K562 (cell line): ENCODE measurements around the gene TCAP. TPM values are rescaled to one million over a fixed set of nuclear protein-coding genes. Genes with fewer than 3 reads are reported as not detected.

Source experiments
- ATAC-seq: fragments of 200-7000 bp; cut with Tn5 transposase; 3 replicates; pipeline ENCODE4 v1.9.1; 2020; ENCODE audit warnings: moderate library complexity
- BruUV-seq: library from RNA; stranded (reverse); fragments of 400-500 nt; replicated peaks from 2 replicates; lab custom pipeline; 2021; lab: Mats Ljungman, UMichigan
- CTCF ChIA-PET: fragments of 300-600 bp; formaldehyde crosslinking; extraction: SDS; loops from one replicate; lab custom pipeline; 2021; ENCODE audit warnings: low intra/inter-chr PET ratio; lab: Yijun Ruan, JAX
- POLR2A ChIA-PET: fragments of 300-600, 350-650 bp; sonication (Branson Sonifier 250); formaldehyde crosslinking; extraction: SDS; loops from one replicate; lab custom pipeline; 2021; ENCODE audit warnings: antibody characterized with exemption, inconsistent platforms; lab: Yijun Ruan, JAX
- DNase-seq, 4 experiments: peaks; one replicate each; pipeline versions ENCODE4 v3.0.0 to v3.0.0-alpha.2; 2011 to 2018; ENCODE audit warnings: low spot score in 3 of 4, mixed read lengths in 3 of 4; ENCODE audit errors: extremely low read depth in 1 of 4
- FAIRE-seq: peaks from 2 replicates; lab custom pipeline; 2011; peaks lifted over from hg19 to GRCh38; lab: Jason Lieb, UNC
- H2AFZ ChIP-seq: 2 replicates; pipeline ENCODE4 v1.6.0; 2011; ENCODE audit warnings: low read depth, low read length, control low read depth, inconsistent platforms
- H3K27ac ChIP-seq: fragments of 200-600 bp; 3 replicates; pipeline ENCODE4 v1.8.0; 2011; ENCODE audit warnings: low read depth, mild to moderate bottlenecking, control low read depth, inconsistent platforms, low read length, moderate library complexity, mixed read lengths; ENCODE audit errors: extremely low read depth
- H3K27me3 ChIP-seq, 2 experiments: fragments of 300-600 bp in 1 of 2; 2 replicates in 1 of 2; 3 replicates in 1 of 2; pipeline versions ENCODE4 v1.6.0 to v1.8.0; 2011; ENCODE audit warnings: inconsistent platforms in 2 of 2, low read length in 2 of 2, mild to moderate bottlenecking in 1 of 2, mixed read lengths in 1 of 2, moderate library complexity in 1 of 2; ENCODE audit not compliant: control insufficient read depth in 2 of 2, insufficient read depth in 2 of 2
- H3K36me3 ChIP-seq: fragments of 300-600 bp; 3 replicates; pipeline ENCODE4 v1.8.0; 2011; ENCODE audit warnings: mild to moderate bottlenecking, low read length, inconsistent platforms; ENCODE audit not compliant: control insufficient read depth, insufficient read depth
- H3K4me1 ChIP-seq, 2 experiments: fragments of 200-600 bp in 1 of 2; replicated peaks in 1 of 2; 2 replicates in 1 of 2; 3 replicates in 1 of 2; pipeline versions ENCODE4 v1.5.1 to v1.8.0; 2011; ENCODE audit warnings: inconsistent platforms in 2 of 2, low read length in 2 of 2, mild to moderate bottlenecking in 1 of 2, mixed read lengths in 1 of 2, moderate library complexity in 1 of 2; ENCODE audit not compliant: control insufficient read depth in 2 of 2, insufficient read depth in 2 of 2
- H3K4me2 ChIP-seq: 2 replicates; pipeline ENCODE4 v1.6.1; 2011; ENCODE audit warnings: low read length, control low read depth, inconsistent platforms, mixed read lengths; ENCODE audit not compliant: insufficient read depth
- H3K4me3 ChIP-seq: fragments of 200-600 bp; sonication (generic), shearing (Covaris generic); 2 replicates; pipeline ENCODE4 v1.5.1; 2016; ENCODE audit warnings: control low read depth, inconsistent platforms
- H3K79me2 ChIP-seq: fragments of 200-600 bp; 3 replicates; pipeline ENCODE4 v1.8.0; 2011; ENCODE audit warnings: low read length, inconsistent platforms; ENCODE audit not compliant: control insufficient read depth, insufficient read depth
- H3K9ac ChIP-seq, 2 experiments: 2 replicates each; pipeline versions ENCODE4 v1.6.0 to v1.6.1; 2011; ENCODE audit warnings: low read depth in 2 of 2, low read length in 2 of 2, control low read depth in 1 of 2, inconsistent platforms in 1 of 2, mild to moderate bottlenecking in 1 of 2, mixed read lengths in 1 of 2; ENCODE audit not compliant: insufficient read depth in 1 of 2
- H3K9me1 ChIP-seq: one replicate; pipeline ENCODE4 v1.6.0; 2011; ENCODE audit warnings: inconsistent platforms, mild to moderate bottlenecking, low read length, moderate library complexity; ENCODE audit not compliant: control insufficient read depth, insufficient read depth
- H3K9me3 ChIP-seq: replicated peaks from 2 replicates; pipeline ENCODE4 v1.5.1; 2011; ENCODE audit warnings: low read depth, low read length, inconsistent platforms; ENCODE audit not compliant: control insufficient read depth, insufficient read depth
- H4K20me1 ChIP-seq: replicated peaks from 2 replicates; pipeline ENCODE4 v1.6.1; 2011; ENCODE audit warnings: low read length, inconsistent platforms, mixed read lengths; ENCODE audit not compliant: control insufficient read depth, insufficient read depth
- EGR1 ChIP-seq: fragments of 450-650 bp; conservative IDR thresholded peaks from 2 replicates; pipeline ENCODE4 v1.6.1; 2017; ENCODE audit warnings: mild to moderate bottlenecking
- FOXK2 ChIP-seq, 2 experiments: fragments of 450-650 bp; IDR thresholded peaks in 1 of 2; conservative IDR thresholded peaks in 1 of 2; 2 replicates each; pipeline ENCODE4 v1.6.1; 2016; ENCODE audit warnings: low read depth in 2 of 2, mild to moderate bottlenecking in 1 of 2
- HDAC1 ChIP-seq, 2 experiments: fragments of 450-650 bp; IDR thresholded peaks; 2 replicates each; pipeline ENCODE4 v1.6.1; 2016 to 2017; ENCODE audit warnings: inconsistent platforms in 1 of 2, mild to moderate bottlenecking in 1 of 2, moderate library complexity in 1 of 2
- ILK ChIP-seq: fragments of 450-650 bp; IDR thresholded peaks from 2 replicates; pipeline ENCODE4 v1.6.1; 2016; ENCODE audit warnings: missing genetic modification characterization, low read depth, mild to moderate bottlenecking, missing compliant biosample characterization, moderate library complexity, borderline replicate concordance
- MTF1 ChIP-seq: fragments of 250-450 bp; sonication (Bioruptor Pico); IDR thresholded peaks from 2 replicates; pipeline ENCODE4 v1.9.0; 2021; ENCODE audit warnings: moderate library complexity, mild to moderate bottlenecking, inconsistent platforms, borderline replicate concordance
- NCOA4 ChIP-seq: fragments of 450-650 bp; IDR thresholded peaks from 2 replicates; pipeline ENCODE4 v1.6.1; 2018; ENCODE audit warnings: mild to moderate bottlenecking; ENCODE audit not compliant: partially characterized antibody
- NRF1 ChIP-seq, 2 experiments: fragments of 450-650 bp; IDR thresholded peaks in 1 of 2; conservative IDR thresholded peaks in 1 of 2; 2 replicates each; pipeline ENCODE4 v1.6.1; 2014; ENCODE audit warnings: mild to moderate bottlenecking in 2 of 2
- RBM14 ChIP-seq: fragments of 200-400 bp; formaldehyde crosslinking; IDR thresholded peaks from 2 replicates; pipeline ENCODE4 v1.6.1; 2018; ENCODE audit warnings: low read depth, mild to moderate bottlenecking, low read length, moderate library complexity, borderline replicate concordance; ENCODE audit not compliant: insufficient read depth
- ZBTB7A ChIP-seq: IDR thresholded peaks from 2 replicates; pipeline ENCODE4 v1.6.1; 2011; ENCODE audit warnings: low read depth, mild to moderate bottlenecking, low read length, moderate library complexity, borderline replicate concordance; ENCODE audit not compliant: control insufficient read depth
- ZNF57 ChIP-seq: fragments of 450-650 bp; formaldehyde crosslinking; IDR thresholded peaks from 2 replicates; pipeline ENCODE4 v1.4.0; 2020; ENCODE audit warnings: mild to moderate bottlenecking, moderate library complexity
- WGBS: fragments of 100-300 bp; shearing (Covaris generic); methylation state at CpG from one replicate; pipeline ENCODE4 v1.1.6; 2016; ENCODE audit warnings: low coverage, mixed read lengths; ENCODE audit not compliant: insufficient coverage; ENCODE audit errors: missing lambda C conversion rate; 5-methylcytosine and 5-hydroxymethylcytosine counted together
- in situ Hi-C: fragments of 300-500 bp; cut with MboI; formaldehyde crosslinking; loops from 4 replicates; pipeline ENCODE4 v1.15.0; 2018; ENCODE audit warnings: inconsistent platforms, mixed read lengths
- intact Hi-C: fragments of 100-400 bp; cut with micrococcal nuclease; formaldehyde crosslinking; loops from 2 replicates; pipeline ENCODE4 v1.14.2; 2022
- polyA plus RNA-seq, 8 experiments: library from polyadenylated mRNA; depleted of rRNA in 4 of 8; stranded (reverse) in 5 of 8; unstranded in 3 of 8; fragments of >200 nt; fragmentation: Nextera tagmentation in 2 of 8; fragmentation: Illumina TruSeq in 1 of 8; extraction: Ambion mirVana in 2 of 8; extraction: Trizol in 1 of 8; gene quantifications; 2 replicates each; pipeline versions ENCODE4 v1.2.1 to v1.2.3, GENCODE V29; 2011 to 2014; ENCODE audit warnings: inconsistent platforms in 1 of 8, missing spikeins in 1 of 8
- total RNA-seq, 7 experiments: library from RNA; depleted of rRNA in 6 of 7; stranded (reverse); fragments of >200 nt in 6 of 7; fragmentation: Illumina TruSeq in 2 of 7; extraction: Trizol in 2 of 7; gene quantifications; 2 replicates each; pipeline versions ENCODE4 v1.2.1 to v1.2.3, GENCODE V29; 2011 to 2021; ENCODE audit warnings: low replicate concordance in 1 of 7
- TF ChIP-seq, protein P1 (sequence below): fragments of 250-450 bp; sonication (Bioruptor Pico); IDR thresholded peaks from 2 replicates; pipeline ENCODE4 v1.5.0; 2021; ENCODE audit warnings: mild to moderate bottlenecking, borderline replicate concordance

Gene TCAP
- total and polyA plus RNA-seq, 9 of the 15 experiments (the other 6 are each of a cell fraction or from before 2014, with no cell fraction given): 0.33 to 1.4 (median 0.82) TPM; not detected in 2

DNA sequence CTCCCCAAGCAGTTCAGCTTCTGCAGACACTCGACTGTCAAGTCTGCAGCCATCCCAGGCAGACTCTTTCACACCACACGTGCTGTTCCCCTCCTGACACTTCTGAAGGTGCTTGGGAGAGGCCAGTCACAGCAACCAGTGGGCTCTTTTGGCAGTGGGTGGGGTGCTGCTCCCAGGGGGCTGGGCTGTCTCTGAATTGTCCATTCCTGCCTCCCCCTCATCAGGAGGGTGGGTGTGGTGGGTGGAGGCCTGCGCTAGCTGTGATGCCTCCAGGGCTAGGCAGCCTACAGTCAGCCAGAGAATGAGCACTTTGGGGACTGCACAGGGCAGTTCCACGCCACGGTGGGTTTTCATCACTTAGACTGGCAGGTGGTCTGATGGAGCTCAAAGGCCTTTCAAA is 17.9 kb upstream of the TCAP start:
- Histone ChIP-seq H3K9ac (peak overlapping the region in 1 of 2 experiments; percentile 84; a peak in 2 of 4 replicates), H3K79me2 (peaks cover 72% of the 10 kb centered on the region), H2AFZ (no peak overlapping the region), H3K4me1 (peaks cover 55 to 65% of the 10 kb centered on the region in 2 experiments), H3K9me1 (no peaks in the 10 kb centered on the region), H3K4me2 (peak overlapping the region; percentile 6; the same call in 1 of the 2 replicates), H3K27ac (0 out of 3 replicates have a peak overlapping the region, but pooled peaks have one; percentile 20), H4K20me1 (peaks cover 12% of the 10 kb centered on the region), H3K36me3 (peaks cover 3% of the 10 kb centered on the region; the same call in 1 of the 3 replicates), H3K4me3 (no peak overlapping the region), H3K27me3 (no peaks in the 10 kb centered on the region), H3K9me3 (no peaks in the 10 kb centered on the region)
- ChIA-PET POLR2A (interaction anchor here (1.0 to 1.4 kb wide), 2 partner anchors 9 to 16 kb away, joined by 3 to 9 read pairs; no protein-coding TSS in a partner anchor), CTCF (no interaction called here)
- intact Hi-C loops (no loop called here), in situ Hi-C loops (no loop called here)
- BruUV-seq: no TSS peak
- ATAC-seq (peak; percentile 46), FAIRE-seq (peak; percentile 29), DNase-seq (peak; percentile 53 to 70 (median 64))
- 40% methylated on average over 5 of the region's 5 CpGs for WGBS
- TF ChIP-seq, protein P1, sequence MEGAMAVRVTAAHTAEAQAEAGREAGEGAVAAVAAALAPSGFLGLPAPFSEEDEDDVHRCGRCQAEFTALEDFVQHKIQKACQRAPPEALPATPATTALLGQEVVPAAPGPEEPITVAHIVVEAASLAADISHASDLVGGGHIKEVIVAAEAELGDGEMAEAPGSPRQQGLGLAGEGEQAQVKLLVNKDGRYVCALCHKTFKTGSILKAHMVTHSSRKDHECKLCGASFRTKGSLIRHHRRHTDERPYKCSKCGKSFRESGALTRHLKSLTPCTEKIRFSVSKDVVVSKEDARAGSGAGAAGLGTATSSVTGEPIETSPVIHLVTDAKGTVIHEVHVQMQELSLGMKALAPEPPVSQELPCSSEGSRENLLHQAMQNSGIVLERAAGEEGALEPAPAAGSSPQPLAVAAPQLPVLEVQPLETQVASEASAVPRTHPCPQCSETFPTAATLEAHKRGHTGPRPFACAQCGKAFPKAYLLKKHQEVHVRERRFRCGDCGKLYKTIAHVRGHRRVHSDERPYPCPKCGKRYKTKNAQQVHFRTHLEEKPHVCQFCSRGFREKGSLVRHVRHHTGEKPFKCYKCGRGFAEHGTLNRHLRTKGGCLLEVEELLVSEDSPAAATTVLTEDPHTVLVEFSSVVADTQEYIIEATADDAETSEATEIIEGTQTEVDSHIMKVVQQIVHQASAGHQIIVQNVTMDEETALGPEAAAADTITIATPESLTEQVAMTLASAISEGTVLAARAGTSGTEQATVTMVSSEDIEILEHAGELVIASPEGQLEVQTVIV (CRISPR knock-in tag): no peak
- no peak for TF ChIP-seq FOXK2 (conservative IDR thresholded peaks at IDR 0.05 in 1 of 2, IDR thresholded peaks at IDR 0.05 in 1 of 2; ENCODE audit: low read depth in 2 of 2)
- TF ChIP-seq EGR1: peak; percentile 52
- TF ChIP-seq HDAC1 (IDR thresholded peaks at IDR 0.05): 0 out of 4 replicates have a peak, but pooled peaks of 1 of the 2 experiments have one; percentile 18
- TF ChIP-seq RBM14: no peak
- TF ChIP-seq ILK (tag): no peak
- TF ChIP-seq NCOA4: no peak
- TF ChIP-seq MTF1 (CRISPR knock-in tag): no peak
- TF ChIP-seq ZBTB7A: peak; percentile 40; the same call in 1 of the 2 replicates
- 0 out of 4 replicates have a peak, but pooled peaks of 1 of the 2 experiments have one; percentile 11 for TF ChIP-seq NRF1 (conservative IDR thresholded peaks at IDR 0.05 in 1 of 2, IDR thresholded peaks at IDR 0.05 in 1 of 2)
- no peak for TF ChIP-seq ZNF57
